ENCODE measurements around the gene SMIM45.
"Not testable (repeated sequence)": the region's sequence is repeated elsewhere in the genome, so short reads cannot be mapped to it uniquely, and the experiment has no call there.

SMIM45 gene

GRCh38 chr22:41943661-41944209 lies 8.2 kb upstream of the SMIM45 start:
- WGBS, result 94% methylated on average over 9 of the region's 9 CpGs
- no peaks in the 10 kb centered on the region for H3K9me3 ChIP-seq (ENCODE audit: control insufficient read depth in 2 of 2, insufficient read depth in 1 of 2, low read length in 1 of 2)
- no peaks in the 10 kb centered on the region for H3K27me3 ChIP-seq (ENCODE audit: control insufficient read depth in 2 of 2, insufficient read depth in 1 of 2, low read length in 1 of 2)
- H3K36me3 ChIP-seq (ENCODE audit: control insufficient read depth in 2 of 2, insufficient read depth in 2 of 2, low read length in 1 of 2), result peaks cover 23 to 49% of the 10 kb centered on the region in 2 donors
- no peak overlapping the region for H3K4me3 ChIP-seq (ENCODE audit: low read length in 2 of 2)
- H3K27ac ChIP-seq (ENCODE audit: low read depth in 1 of 2, low read length in 1 of 2), result peak overlapping the region in 1 of 2 donors; percentile 33
- H3K4me1 ChIP-seq (ENCODE audit: control insufficient read depth in 2 of 2, insufficient read depth in 2 of 2, low read length in 2 of 2), result peaks cover 3 to 43% of the 10 kb centered on the region in 2 donors
- DNase-seq (ENCODE audit: low read depth in 6 of 9, low spot score in 9 of 9), result no peak

- H3K4me1 ChIP-seq (ENCODE audit: control insufficient read depth in 2 of 2, insufficient read depth in 2 of 2, low read length in 2 of 2), result peaks cover 3 to 30% of the 10 kb centered on the region in 2 donors
- peaks cover 10 to 26% of the 10 kb centered on the region in 2 donors for H3K36me3 ChIP-seq (ENCODE audit: control insufficient read depth in 2 of 2, insufficient read depth in 2 of 2, low read length in 1 of 2)
- H3K27me3 ChIP-seq (ENCODE audit: control insufficient read depth in 2 of 2, insufficient read depth in 1 of 2, low read length in 1 of 2), result no peaks in the 10 kb centered on the region
- WGBS, result 2% methylated on average over 56 of the region's 56 CpGs
- no peaks in the 10 kb centered on the region for H3K9me3 ChIP-seq (ENCODE audit: control insufficient read depth in 2 of 2, insufficient read depth in 1 of 2, low read length in 1 of 2)
- peak within 1 kb of the TSS in 1 of 2 donors; percentile 77 for H3K27ac ChIP-seq (ENCODE audit: low read depth in 1 of 2, low read length in 1 of 2)
- DNase-seq (ENCODE audit: low read depth in 6 of 9, low spot score in 9 of 9), result peak; percentile 69 to 95 (median 86)
- H3K4me3 ChIP-seq (ENCODE audit: low read length in 2 of 2), result peak within 1 kb of the TSS; percentile 81 to 83
These were observed 5.1 kb upstream of the SMIM45 start, which contains the start of gene CENPM for GRCh38 chr22:41946629-41947423. Gene CENPM (minus strand): TSS chr22:41947152. CDS start chr22:41947076, 76 bp downstream.

- peaks cover 3 to 30% of the 10 kb centered on the region in 2 donors for H3K4me1 ChIP-seq (ENCODE audit: control insufficient read depth in 2 of 2, insufficient read depth in 2 of 2, low read length in 2 of 2)
- H3K36me3 ChIP-seq (ENCODE audit: control insufficient read depth in 2 of 2, insufficient read depth in 2 of 2, low read length in 1 of 2), result peaks cover 10 to 21% of the 10 kb centered on the region in 2 donors
- WGBS, result 83% methylated on average over 21 of the region's 21 CpGs
These were observed 4.4 kb upstream of the SMIM45 start for GRCh38 chr22:41947424-41948080.

GRCh38 chr22:41948142-41948541 lies 3.8 kb upstream of the SMIM45 start:
- no peak overlapping the region for H3K4me3 ChIP-seq (ENCODE audit: low read length in 2 of 2)
- H3K27me3 ChIP-seq (ENCODE audit: control insufficient read depth in 2 of 2, insufficient read depth in 1 of 2, low read length in 1 of 2), result no peaks in the 10 kb centered on the region
- H3K27ac ChIP-seq (ENCODE audit: low read depth in 1 of 2, low read length in 1 of 2), result no peak overlapping the region
- peaks cover 5 to 20% of the 10 kb centered on the region in 2 donors for H3K36me3 ChIP-seq (ENCODE audit: control insufficient read depth in 2 of 2, insufficient read depth in 2 of 2, low read length in 1 of 2)
- DNase-seq (ENCODE audit: low read depth in 6 of 9, low spot score in 9 of 9), result no peak
- WGBS, result 96% methylated on average over 2 of the region's 2 CpGs
- H3K9me3 ChIP-seq (ENCODE audit: control insufficient read depth in 2 of 2, insufficient read depth in 1 of 2, low read length in 1 of 2), result no peaks in the 10 kb centered on the region
- peaks cover 3 to 30% of the 10 kb centered on the region in 2 donors for H3K4me1 ChIP-seq (ENCODE audit: control insufficient read depth in 2 of 2, insufficient read depth in 2 of 2, low read length in 2 of 2)

More at GRCh38 chr22:41947424-41948080, 4.4 kb upstream of the SMIM45 start:
- peak overlapping the region in 1 of 2 donors; percentile 83 for H3K4me3 ChIP-seq (ENCODE audit: low read length in 2 of 2)
- no peaks in the 10 kb centered on the region for H3K27me3 ChIP-seq (ENCODE audit: control insufficient read depth in 2 of 2, insufficient read depth in 1 of 2, low read length in 1 of 2)
- DNase-seq (ENCODE audit: low read depth in 6 of 9, low spot score in 9 of 9), result no peak
- H3K27ac ChIP-seq (ENCODE audit: low read depth in 1 of 2, low read length in 1 of 2), result no peak overlapping the region
- H3K9me3 ChIP-seq (ENCODE audit: control insufficient read depth in 2 of 2, insufficient read depth in 1 of 2, low read length in 1 of 2), result no peaks in the 10 kb centered on the region

- H3K4me3 ChIP-seq (ENCODE audit: low read length in 2 of 2); DNase-seq (ENCODE audit: low read depth in 6 of 9, low spot score in 9 of 9); H3K9me3 ChIP-seq (ENCODE audit: control insufficient read depth in 2 of 2, insufficient read depth in 1 of 2, low read length in 1 of 2); H3K27ac ChIP-seq (ENCODE audit: low read depth in 1 of 2, low read length in 1 of 2); H3K27me3 ChIP-seq (ENCODE audit: control insufficient read depth in 2 of 2, insufficient read depth in 1 of 2, low read length in 1 of 2): not testable (repeated sequence)
- Histone ChIP-seq H3K4me1 (ENCODE audit: control insufficient read depth in 2 of 2, insufficient read depth in 2 of 2, low read length in 2 of 2) (peaks cover 3 to 30% of the 10 kb centered on the region in 2 donors), H3K36me3 (ENCODE audit: control insufficient read depth in 2 of 2, insufficient read depth in 2 of 2, low read length in 1 of 2) (peaks cover 0 to 13% of the 10 kb centered on the region in 2 donors)
- 97% methylated on average over 8 of the region's 8 CpGs for WGBS
These were observed 3.0 kb upstream of the SMIM45 start for GRCh38 chr22:41948928-41949296.

GRCh38 chr22:41949297-41949965 lies 2.5 kb upstream of the SMIM45 start:
- H3K27ac ChIP-seq (ENCODE audit: low read depth in 1 of 2, low read length in 1 of 2), result no peak overlapping the region
- peaks cover 0 to 8% of the 10 kb centered on the region in 2 donors for H3K36me3 ChIP-seq (ENCODE audit: control insufficient read depth in 2 of 2, insufficient read depth in 2 of 2, low read length in 1 of 2)
- WGBS, result 94% methylated on average over 7 of the region's 7 CpGs
- no peak for DNase-seq (ENCODE audit: low read depth in 6 of 9, low spot score in 9 of 9)
- no peaks in the 10 kb centered on the region for H3K27me3 ChIP-seq (ENCODE audit: control insufficient read depth in 2 of 2, insufficient read depth in 1 of 2, low read length in 1 of 2)
- peaks cover 3 to 30% of the 10 kb centered on the region in 2 donors for H3K4me1 ChIP-seq (ENCODE audit: control insufficient read depth in 2 of 2, insufficient read depth in 2 of 2, low read length in 2 of 2)
- H3K4me3 ChIP-seq (ENCODE audit: low read length in 2 of 2), result no peak overlapping the region
- no peaks in the 10 kb centered on the region for H3K9me3 ChIP-seq (ENCODE audit: control insufficient read depth in 2 of 2, insufficient read depth in 1 of 2, low read length in 1 of 2)

GRCh38 chr22:41952713-41953112 lies 763 bp downstream of the SMIM45 start:
- no peak for DNase-seq (ENCODE audit: low read depth in 6 of 9, low spot score in 9 of 9)
- H3K9me3 ChIP-seq (ENCODE audit: control insufficient read depth in 2 of 2, insufficient read depth in 1 of 2, low read length in 1 of 2), result no peaks in the 10 kb centered on the region
- 97% methylated on average over 2 of the region's 2 CpGs for WGBS
- H3K4me1 ChIP-seq (ENCODE audit: control insufficient read depth in 2 of 2, insufficient read depth in 2 of 2, low read length in 2 of 2), result peaks cover under 1 to 11% of the 10 kb centered on the region in 2 donors
- no peak overlapping the region for H3K27ac ChIP-seq (ENCODE audit: low read depth in 1 of 2, low read length in 1 of 2)
- H3K27me3 ChIP-seq (ENCODE audit: control insufficient read depth in 2 of 2, insufficient read depth in 1 of 2, low read length in 1 of 2), result no peaks in the 10 kb centered on the region
- no peak overlapping the region for H3K4me3 ChIP-seq (ENCODE audit: low read length in 2 of 2)
- no peaks in the 10 kb centered on the region for H3K36me3 ChIP-seq (ENCODE audit: control insufficient read depth in 2 of 2, insufficient read depth in 2 of 2, low read length in 1 of 2)

- H3K4me1 ChIP-seq (ENCODE audit: control insufficient read depth in 2 of 2, insufficient read depth in 2 of 2, low read length in 2 of 2), result peaks cover 4% of the 10 kb centered on the region in 2 donors
- H3K27ac ChIP-seq (ENCODE audit: low read depth in 1 of 2, low read length in 1 of 2), result no peak overlapping the region
- H3K27me3 ChIP-seq (ENCODE audit: control insufficient read depth in 2 of 2, insufficient read depth in 1 of 2, low read length in 1 of 2), result peaks cover 0 to 13% of the 10 kb centered on the region in 2 donors
- 48% methylated on average over 23 of the region's 23 CpGs for WGBS
- DNase-seq (ENCODE audit: low read depth in 6 of 9, low spot score in 9 of 9), result no peak
- H3K36me3 ChIP-seq (ENCODE audit: control insufficient read depth in 2 of 2, insufficient read depth in 2 of 2, low read length in 1 of 2), result no peaks in the 10 kb centered on the region
- peak overlapping the region in 1 of 2 donors; percentile 36 for H3K4me3 ChIP-seq (ENCODE audit: low read length in 2 of 2)
- no peaks in the 10 kb centered on the region for H3K9me3 ChIP-seq (ENCODE audit: control insufficient read depth in 2 of 2, insufficient read depth in 1 of 2, low read length in 1 of 2)
These were observed 6.1 kb downstream of the SMIM45 start for GRCh38 chr22:41957941-41958556.

All from thymus (tissue), 11 donors.